HepG2 (cell line): Measurements from ENCODE around the gene RNASE7. TPM values are rescaled to one million over a fixed set of nuclear protein-coding genes. Genes with fewer than 3 reads are reported as not detected.
A peak's percentile ranks its signal among the peaks of the same experiment; 100 is the strongest.

Source experiments
- AGO2 ChIP-seq: fragments of 200-400 bp; formaldehyde crosslinking; optimal IDR thresholded peaks from 2 replicates; pipeline ENCODE3; 2017; ENCODE audit warnings: mild to moderate bottlenecking, low read depth, low read length, moderate library complexity
- ATM ChIP-seq: fragments of 450-650 bp; IDR thresholded peaks from 2 replicates; pipeline ENCODE4 v1.7.1; 2017; ENCODE audit warnings: mild to moderate bottlenecking, borderline replicate concordance
- EEA1 ChIP-seq: sonication (generic); formaldehyde crosslinking; IDR thresholded peaks from 2 replicates; pipeline ENCODE4 v1.5.1; 2020; ENCODE audit warnings: mild to moderate bottlenecking, missing genetic modification reagents, borderline replicate concordance
- ELF4 ChIP-seq: sonication (generic); formaldehyde crosslinking; IDR thresholded peaks from 2 replicates; pipeline ENCODE4 v1.5.0; 2020; ENCODE audit warnings: missing genetic modification reagents, mild to moderate bottlenecking, moderate library complexity, borderline replicate concordance
- FOSL1 ChIP-seq: sonication (generic); formaldehyde crosslinking; IDR thresholded peaks from 2 replicates; pipeline ENCODE4 v1.9.0; 2021; ENCODE audit warnings: missing genetic modification reagents, borderline replicate concordance
- FOXC1 ChIP-seq: sonication (generic); formaldehyde crosslinking; IDR thresholded peaks from 2 replicates; pipeline ENCODE4 v1.8.0; 2022; ENCODE audit warnings: mild to moderate bottlenecking, missing genetic modification reagents, borderline replicate concordance
- FOXP1 ChIP-seq, 2 experiments: fragments of 450-650 bp in 1 of 2; IDR thresholded peaks; 2 replicates each; pipeline ENCODE4 v1.6.1; 2017 to 2018; ENCODE audit warnings: antibody characterized with exemption in 1 of 2
- HDAC1 ChIP-seq: sonication (generic); formaldehyde crosslinking; IDR thresholded peaks from 2 replicates; pipeline ENCODE4 v1.5.1; 2020; ENCODE audit warnings: mild to moderate bottlenecking, missing genetic modification reagents
- HNF4G ChIP-seq, 2 experiments: sonication (generic) in 1 of 2; formaldehyde crosslinking in 1 of 2; IDR thresholded peaks; 2 replicates each; pipeline versions ENCODE4 v1.4.0 to v1.6.1; 2011 to 2020; ENCODE audit warnings: borderline replicate concordance in 2 of 2, low read depth in 2 of 2, mild to moderate bottlenecking in 2 of 2, low read length in 1 of 2, missing genetic modification reagents in 1 of 2, moderate library complexity in 1 of 2
- HOXD1 ChIP-seq: sonication (generic); formaldehyde crosslinking; IDR thresholded peaks from 2 replicates; pipeline ENCODE4 v1.5.0; 2020; ENCODE audit warnings: missing genetic modification reagents
- ISX ChIP-seq: sonication (generic); formaldehyde crosslinking; conservative IDR thresholded peaks from 2 replicates; pipeline ENCODE4 v1.5.0; 2020; ENCODE audit warnings: missing genetic modification reagents
- KDM4B ChIP-seq: sonication (generic); formaldehyde crosslinking; IDR thresholded peaks from 2 replicates; pipeline ENCODE4 v1.4.0; 2020; ENCODE audit warnings: missing genetic modification reagents
- MEIS1 ChIP-seq: sonication (generic); formaldehyde crosslinking; IDR thresholded peaks from 2 replicates; pipeline ENCODE4 v1.9.0; 2021; ENCODE audit warnings: mild to moderate bottlenecking, missing genetic modification reagents, moderate library complexity, borderline replicate concordance
- PHF20 ChIP-seq: sonication (generic); formaldehyde crosslinking; IDR thresholded peaks from 2 replicates; pipeline ENCODE4 v1.5.0; 2020; ENCODE audit warnings: mild to moderate bottlenecking, missing genetic modification reagents
- REL ChIP-seq: sonication (generic); formaldehyde crosslinking; conservative IDR thresholded peaks from 2 replicates; pipeline ENCODE4 v1.8.0; 2022; ENCODE audit warnings: mild to moderate bottlenecking, missing genetic modification reagents, moderate library complexity
- SNAI1 ChIP-seq: sonication (generic); formaldehyde crosslinking; IDR thresholded peaks from 2 replicates; pipeline ENCODE4 v1.5.0; 2020; ENCODE audit warnings: mild to moderate bottlenecking, missing genetic modification reagents, borderline replicate concordance
- TCF7 ChIP-seq: sonication (generic); IDR thresholded peaks from 2 replicates; pipeline ENCODE4 v1.6.1; 2016; ENCODE audit warnings: antibody characterized with exemption, low read depth
- YEATS2 ChIP-seq: sonication (generic); formaldehyde crosslinking; IDR thresholded peaks from 2 replicates; pipeline ENCODE4 v1.4.0; 2020; ENCODE audit warnings: missing genetic modification reagents, borderline replicate concordance
- ZBTB7A ChIP-seq: sonication (generic); formaldehyde crosslinking; IDR thresholded peaks from 2 replicates; pipeline ENCODE4 v1.8.0; 2022; ENCODE audit warnings: mild to moderate bottlenecking, missing genetic modification reagents
- ZBTB8A ChIP-seq: sonication (generic); formaldehyde crosslinking; IDR thresholded peaks from 2 replicates; pipeline ENCODE4 v1.4.0; 2020; ENCODE audit warnings: mild to moderate bottlenecking, low read depth, missing genetic modification reagents, borderline replicate concordance
- ZFYVE20 ChIP-seq: sonication (generic); formaldehyde crosslinking; IDR thresholded peaks from 2 replicates; pipeline ENCODE4 v1.8.0; 2023; ENCODE audit warnings: low read depth, mild to moderate bottlenecking, moderate library complexity, missing genetic modification reagents, borderline replicate concordance
- ZNF224 ChIP-seq: sonication (generic); formaldehyde crosslinking; IDR thresholded peaks from 2 replicates; pipeline ENCODE4 v1.5.0; 2020; ENCODE audit warnings: mild to moderate bottlenecking, missing genetic modification reagents
- ZNF431 ChIP-seq: sonication (generic); formaldehyde crosslinking; IDR thresholded peaks from 2 replicates; pipeline ENCODE4 v1.9.0; 2022; ENCODE audit warnings: missing genetic modification reagents, low read depth, mild to moderate bottlenecking, borderline replicate concordance
- ZNF761 ChIP-seq: sonication (generic); formaldehyde crosslinking; conservative IDR thresholded peaks from 2 replicates; pipeline ENCODE4 v1.4.0; 2020; ENCODE audit warnings: mild to moderate bottlenecking, missing genetic modification reagents
- polyA plus RNA-seq, 8 experiments: library from polyadenylated mRNA; depleted of rRNA in 3 of 8; stranded (reverse) in 7 of 8; unstranded in 1 of 8; fragments of >200 nt; fragmentation: Illumina TruSeq in 4 of 8; extraction: Trizol in 4 of 8; gene quantifications; 2 replicates each; pipeline versions ENCODE4 v1.2.1 to v1.2.3, GENCODE V29; 2011 to 2016; ENCODE audit warnings: low read depth in 4 of 8, missing spikeins in 1 of 8, mixed read lengths in 1 of 8; ENCODE audit not compliant: insufficient read depth in 1 of 8
- total RNA-seq, 5 experiments: library from RNA; depleted of rRNA; stranded (reverse); fragments of >200 nt; fragmentation: Illumina TruSeq; extraction: Trizol; gene quantifications; 2 replicates each; pipeline ENCODE4 v1.2.3, GENCODE V29; 2016; ENCODE audit warnings: low read depth in 1 of 5
- TF ChIP-seq, protein P1 (sequence below): sonication (generic); formaldehyde crosslinking; IDR thresholded peaks from 2 replicates; pipeline ENCODE4 v1.4.0; 2020; ENCODE audit warnings: low read depth, mild to moderate bottlenecking, missing genetic modification reagents
- TF ChIP-seq, protein P2 (sequence below): sonication (generic); formaldehyde crosslinking; conservative IDR thresholded peaks from 2 replicates; pipeline ENCODE4 v1.8.1; 2023; ENCODE audit warnings: missing genetic modification reagents
- TF ChIP-seq, protein P3 (sequence below): sonication (generic); formaldehyde crosslinking; IDR thresholded peaks from 2 replicates; pipeline ENCODE4 v1.5.0; 2020; ENCODE audit warnings: mild to moderate bottlenecking, low read depth, missing genetic modification reagents, borderline replicate concordance

The RNASE7 gene
- total and polyA plus RNA-seq, 2 of the 13 experiments (the other 11 are each of a cell fraction or from before 2014, with no cell fraction given), result 0.04 TPM; not detected in 1

- TF ChIP-seq FOXP1 (IDR thresholded peaks at IDR 0.05), result no peak
- no peak; the same call in 1 of the 2 replicates for TF ChIP-seq FOXP1 (CRISPR knock-in tag; IDR thresholded peaks at IDR 0.05)
- peak; percentile 56; the same call in 1 of the 2 replicates for TF ChIP-seq ISX (CRISPR knock-in tag)
- no peak; the same call in 1 of the 2 replicates for TF ChIP-seq ZNF431
- no peak for TF ChIP-seq ATM
- no peak for TF ChIP-seq ELF4 (CRISPR knock-in tag)
- no peak for TF ChIP-seq YEATS2 (CRISPR knock-in tag)
- no peak for TF ChIP-seq MEIS1 (CRISPR knock-in tag)
- no peak for TF ChIP-seq ZBTB8A (CRISPR knock-in tag)
- TF ChIP-seq ZNF761 (CRISPR knock-in tag), result 0 out of 2 replicates have a peak, but pooled peaks have one; percentile 23
- 0 out of 2 replicates have a peak, but pooled peaks have one; percentile 74 for TF ChIP-seq HOXD1 (CRISPR knock-in tag)
- TF ChIP-seq, protein P1, sequence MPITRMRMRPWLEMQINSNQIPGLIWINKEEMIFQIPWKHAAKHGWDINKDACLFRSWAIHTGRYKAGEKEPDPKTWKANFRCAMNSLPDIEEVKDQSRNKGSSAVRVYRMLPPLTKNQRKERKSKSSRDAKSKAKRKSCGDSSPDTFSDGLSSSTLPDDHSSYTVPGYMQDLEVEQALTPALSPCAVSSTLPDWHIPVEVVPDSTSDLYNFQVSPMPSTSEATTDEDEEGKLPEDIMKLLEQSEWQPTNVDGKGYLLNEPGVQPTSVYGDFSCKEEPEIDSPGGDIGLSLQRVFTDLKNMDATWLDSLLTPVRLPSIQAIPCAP, result no peak; the same call in 1 of the 2 replicates
- peak; percentile 15; the same call in 1 of the 2 replicates for TF ChIP-seq FOSL1 (CRISPR knock-in tag)
- TF ChIP-seq, protein P2, sequence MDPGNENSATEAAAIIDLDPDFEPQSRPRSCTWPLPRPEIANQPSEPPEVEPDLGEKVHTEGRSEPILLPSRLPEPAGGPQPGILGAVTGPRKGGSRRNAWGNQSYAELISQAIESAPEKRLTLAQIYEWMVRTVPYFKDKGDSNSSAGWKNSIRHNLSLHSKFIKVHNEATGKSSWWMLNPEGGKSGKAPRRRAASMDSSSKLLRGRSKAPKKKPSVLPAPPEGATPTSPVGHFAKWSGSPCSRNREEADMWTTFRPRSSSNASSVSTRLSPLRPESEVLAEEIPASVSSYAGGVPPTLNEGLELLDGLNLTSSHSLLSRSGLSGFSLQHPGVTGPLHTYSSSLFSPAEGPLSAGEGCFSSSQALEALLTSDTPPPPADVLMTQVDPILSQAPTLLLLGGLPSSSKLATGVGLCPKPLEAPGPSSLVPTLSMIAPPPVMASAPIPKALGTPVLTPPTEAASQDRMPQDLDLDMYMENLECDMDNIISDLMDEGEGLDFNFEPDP, result no peak
- TF ChIP-seq SNAI1 (CRISPR knock-in tag), result peak; percentile 83
- TF ChIP-seq, protein P3, sequence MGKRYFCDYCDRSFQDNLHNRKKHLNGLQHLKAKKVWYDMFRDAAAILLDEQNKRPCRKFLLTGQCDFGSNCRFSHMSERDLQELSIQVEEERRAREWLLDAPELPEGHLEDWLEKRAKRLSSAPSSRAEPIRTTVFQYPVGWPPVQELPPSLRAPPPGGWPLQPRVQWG (CRISPR knock-in tag), result no peak; the same call in 1 of the 2 replicates
- TF ChIP-seq EEA1, result no peak
- peak; percentile 79 for TF ChIP-seq HDAC1 (CRISPR knock-in tag)
- TF ChIP-seq PHF20 (CRISPR knock-in tag), result peak; percentile 58; the same call in 1 of the 2 replicates
- peak; percentile 10; the same call in 1 of the 2 replicates for TF ChIP-seq ZFYVE20
- no peak for TF ChIP-seq ZNF224 (CRISPR knock-in tag)
- peak; percentile 89 for TF ChIP-seq TCF7
- TF ChIP-seq REL (CRISPR knock-in tag), result no peak
- TF ChIP-seq FOXC1, result no peak
- TF ChIP-seq ZBTB7A (CRISPR knock-in tag), result peak; percentile 75
- TF ChIP-seq AGO2, result peak; percentile 81
- no peak for TF ChIP-seq KDM4B
- TF ChIP-seq HNF4G (IDR thresholded peaks at IDR 0.05; ENCODE audit: borderline replicate concordance, low read depth, low read length), result peak; percentile 48; the same call in 1 of the 2 replicates
- peak; percentile 31; the same call in 1 of the 2 replicates for TF ChIP-seq HNF4G (CRISPR knock-in tag; IDR thresholded peaks at IDR 0.05; ENCODE audit: borderline replicate concordance, low read depth)
These were observed 17.4 kb upstream of the RNASE7 start, which contains the start of gene NDRG2 (continued) for GRCh38 chr14:21024585-21025370.
